GM23338 (cell line): ENCODE results near the gene ASTN1. TPM values are rescaled to one million over a fixed set of nuclear protein-coding genes. Genes with fewer than 3 reads are reported as not detected.

Source experiments
- ATAC-seq: fragments of 200-7000 bp; cut with Tn5 transposase; 3 replicates; pipeline ENCODE4 v1.9.1; 2020
- DNase-seq: peaks from one replicate; pipeline ENCODE4 v3.0.0-alpha.2; 2015; ENCODE audit warnings: low spot score
- H2AFZ ChIP-seq: fragments of 200-600 bp; sonication (generic); 2 replicates; pipeline ENCODE4 v1.8.0; 2016; ENCODE audit warnings: antibody characterized with exemption, mild to moderate bottlenecking, moderate library complexity
- H3F3A ChIP-seq: fragments of 200-600 bp; sonication (generic); replicated peaks from 2 replicates; pipeline ENCODE4 v1.8.0; 2017; ENCODE audit warnings: antibody characterized with exemption, mixed run types, low read depth
- H3K27ac ChIP-seq: fragments of 200-600 bp; sonication (generic); 2 replicates; pipeline ENCODE4 v1.6.1; 2016; ENCODE audit warnings: low read depth
- H3K27me3 ChIP-seq: fragments of 200-600 bp; sonication (generic); 2 replicates; pipeline ENCODE4 v1.8.0; 2016; ENCODE audit warnings: mild to moderate bottlenecking, mixed run types, moderate library complexity; ENCODE audit not compliant: insufficient read depth
- H3K36me3 ChIP-seq: fragments of 200-600 bp; sonication (generic); 2 replicates; pipeline ENCODE4 v1.8.0; 2016; ENCODE audit warnings: mild to moderate bottlenecking; ENCODE audit not compliant: insufficient read depth
- H3K4me1 ChIP-seq: fragments of 200-600 bp; sonication (generic); 2 replicates; pipeline ENCODE4 v1.8.0; 2016; ENCODE audit warnings: mild to moderate bottlenecking, moderate library complexity; ENCODE audit not compliant: insufficient read depth
- H3K4me2 ChIP-seq: fragments of 200-600 bp; sonication (generic); 2 replicates; pipeline ENCODE4 v1.7.1; 2017; ENCODE audit warnings: mixed run types
- H3K4me3 ChIP-seq: fragments of 200-600 bp; sonication (generic); 2 replicates; pipeline ENCODE4 v1.6.1; 2016; ENCODE audit warnings: mixed run types
- H3K79me2 ChIP-seq: fragments of 200-600 bp; sonication (generic); replicated peaks from 2 replicates; pipeline ENCODE4 v1.8.0; 2017; ENCODE audit warnings: mild to moderate bottlenecking; ENCODE audit not compliant: insufficient read depth
- H3K9me2 ChIP-seq: fragments of 200-600 bp; sonication (generic); 2 replicates; pipeline ENCODE4 v1.8.0; 2017; ENCODE audit not compliant: insufficient read depth
- H4K20me1 ChIP-seq: fragments of 200-600 bp; sonication (generic); replicated peaks from 2 replicates; pipeline ENCODE4 v1.8.0; 2017; ENCODE audit warnings: mild to moderate bottlenecking; ENCODE audit not compliant: insufficient read depth
- H3K27ac Mint-ChIP-seq: 2 replicates; pipeline ENCODE4 v1.8.0; 2020; ENCODE audit warnings: inconsistent platforms, mild to moderate bottlenecking, moderate library complexity, mixed read lengths
- H3K27me3 Mint-ChIP-seq: 3 replicates; pipeline ENCODE4 v1.8.0; 2022; ENCODE audit warnings: low read depth, mild to moderate bottlenecking, moderate library complexity, mixed read lengths, inconsistent platforms; ENCODE audit not compliant: insufficient read depth, poor library complexity
- H3K36me3 Mint-ChIP-seq: 3 replicates; pipeline ENCODE4 v1.8.0; 2021; ENCODE audit warnings: low read depth, mild to moderate bottlenecking, inconsistent platforms, moderate library complexity, mixed read lengths
- H3K4me1 Mint-ChIP-seq: 3 replicates; pipeline ENCODE4 v1.8.0; 2020; ENCODE audit warnings: mild to moderate bottlenecking, inconsistent platforms, mixed read lengths
- H3K4me3 Mint-ChIP-seq: 3 replicates; pipeline ENCODE4 v1.8.0; 2021; ENCODE audit warnings: moderate library complexity, mild to moderate bottlenecking, inconsistent platforms, mixed read lengths
- H3K9me3 Mint-ChIP-seq: 3 replicates; pipeline ENCODE4 v1.8.0; 2020; ENCODE audit warnings: moderate library complexity, mild to moderate bottlenecking, inconsistent platforms, mixed read lengths
- CREB1 ChIP-seq: fragments of 250-450 bp; sonication (Bioruptor Pico); IDR thresholded peaks from 2 replicates; pipeline ENCODE4 v1.5.0; 2020; ENCODE audit warnings: low read depth, mild to moderate bottlenecking, moderate library complexity
- ETS1 ChIP-seq: IDR thresholded peaks from 2 replicates; pipeline ENCODE4 v1.6.1; 2016; ENCODE audit warnings: antibody characterized with exemption
- EZH2phosphoT487 ChIP-seq: fragments of 200-600 bp; sonication (generic); IDR thresholded peaks from one replicate; pipeline ENCODE4 v1.8.1; 2018; ENCODE audit warnings: antibody characterized with exemption; ENCODE audit not compliant: unreplicated experiment
- JUNB ChIP-seq: IDR thresholded peaks from one replicate; pipeline ENCODE4 v1.6.1; 2016; ENCODE audit warnings: antibody characterized with exemption; ENCODE audit not compliant: unreplicated experiment
- NANOG ChIP-seq: IDR thresholded peaks from 2 replicates; pipeline ENCODE4 v1.6.1; 2016; ENCODE audit warnings: antibody characterized with exemption, borderline replicate concordance
- POLR2AphosphoS5 ChIP-seq: IDR thresholded peaks from 2 replicates; pipeline ENCODE4 v1.6.1; 2016; ENCODE audit warnings: antibody characterized with exemption, low read depth
- REST ChIP-seq: IDR thresholded peaks from one replicate; pipeline ENCODE4 v1.6.1; 2018; ENCODE audit warnings: antibody characterized with exemption; ENCODE audit not compliant: unreplicated experiment
- STAT1 ChIP-seq: IDR thresholded peaks from one replicate; pipeline ENCODE4 v1.6.1; 2016; ENCODE audit warnings: antibody characterized with exemption; ENCODE audit not compliant: unreplicated experiment
- ZNF114 ChIP-seq: fragments of 250-450 bp; sonication (Bioruptor Pico); IDR thresholded peaks from 2 replicates; pipeline ENCODE4 v1.5.0; 2020; ENCODE audit warnings: mild to moderate bottlenecking, moderate library complexity
- ZNF331 ChIP-seq: fragments of 250-450 bp; sonication (Bioruptor Pico); IDR thresholded peaks from 2 replicates; pipeline ENCODE4 v1.5.0; 2020; ENCODE audit warnings: low read depth, mild to moderate bottlenecking, moderate library complexity
- polyA plus RNA-seq: library from polyadenylated mRNA; unstranded; fragments of >200 nt; fragmentation: Nextera tagmentation; extraction: Ambion mirVana; gene quantifications from 2 replicates; pipeline ENCODE4 v1.2.1, GENCODE V29; 2016
- total RNA-seq: library from RNA; depleted of rRNA; stranded (reverse); fragments of >200 nt; shearing (Covaris generic); gene quantifications from 2 replicates; pipeline ENCODE4 v1.2.3, GENCODE V29; 2014
- TF ChIP-seq, protein P1 (sequence below), 2 experiments: fragments of 200-600 bp in 1 of 2; sonication (generic) in 1 of 2; conservative IDR thresholded peaks; 2 replicates each; pipeline versions ENCODE4 v1.5.1 to v1.6.1; 2016 to 2017; ENCODE audit warnings: antibody characterized with exemption in 2 of 2, low read depth in 2 of 2, mild to moderate bottlenecking in 2 of 2, moderate library complexity in 1 of 2
- TF ChIP-seq, protein P2 (sequence below): fragments of 250-450 bp; sonication (Bioruptor Pico); IDR thresholded peaks from 2 replicates; pipeline ENCODE4 v1.5.0; 2020; ENCODE audit warnings: mild to moderate bottlenecking, moderate library complexity

Gene ASTN1
- total and polyA plus RNA-seq, 2 experiments from 2014 or later: 2.0 to 5.2 TPM

- Histone ChIP-seq H3K4me3 (no peak overlapping the region), H3K27ac (no peak overlapping the region), H3K4me2 (no peak overlapping the region), H3K27me3 (no peaks in the 10 kb centered on the region), H3F3A (no peaks in the 10 kb centered on the region), H3K79me2 (no peaks in the 10 kb centered on the region), H3K9me2 (no peaks in the 10 kb centered on the region; the same call in 1 of the 2 replicates), H3K36me3 (no peaks in the 10 kb centered on the region), H4K20me1 (no peaks in the 10 kb centered on the region), H2AFZ (no peak overlapping the region), H3K4me1 (no peaks in the 10 kb centered on the region)
- Mint-ChIP-seq H3K4me3 (no peak overlapping the region), H3K9me3 (no peaks in the 10 kb centered on the region), H3K4me1 (peaks cover 4% of the 10 kb centered on the region; the same call in 1 of the 3 replicates), H3K27ac (no peak overlapping the region), H3K27me3 (peaks cover 2% of the 10 kb centered on the region), H3K36me3 (no peaks in the 10 kb centered on the region)
- no peak for DNase-seq
- ATAC-seq: no peak
- TF ChIP-seq NANOG: no peak
- TF ChIP-seq, protein P1, sequence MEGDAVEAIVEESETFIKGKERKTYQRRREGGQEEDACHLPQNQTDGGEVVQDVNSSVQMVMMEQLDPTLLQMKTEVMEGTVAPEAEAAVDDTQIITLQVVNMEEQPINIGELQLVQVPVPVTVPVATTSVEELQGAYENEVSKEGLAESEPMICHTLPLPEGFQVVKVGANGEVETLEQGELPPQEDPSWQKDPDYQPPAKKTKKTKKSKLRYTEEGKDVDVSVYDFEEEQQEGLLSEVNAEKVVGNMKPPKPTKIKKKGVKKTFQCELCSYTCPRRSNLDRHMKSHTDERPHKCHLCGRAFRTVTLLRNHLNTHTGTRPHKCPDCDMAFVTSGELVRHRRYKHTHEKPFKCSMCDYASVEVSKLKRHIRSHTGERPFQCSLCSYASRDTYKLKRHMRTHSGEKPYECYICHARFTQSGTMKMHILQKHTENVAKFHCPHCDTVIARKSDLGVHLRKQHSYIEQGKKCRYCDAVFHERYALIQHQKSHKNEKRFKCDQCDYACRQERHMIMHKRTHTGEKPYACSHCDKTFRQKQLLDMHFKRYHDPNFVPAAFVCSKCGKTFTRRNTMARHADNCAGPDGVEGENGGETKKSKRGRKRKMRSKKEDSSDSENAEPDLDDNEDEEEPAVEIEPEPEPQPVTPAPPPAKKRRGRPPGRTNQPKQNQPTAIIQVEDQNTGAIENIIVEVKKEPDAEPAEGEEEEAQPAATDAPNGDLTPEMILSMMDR (conservative IDR thresholded peaks at IDR 0.05; ENCODE audit: low read depth in 2 of 2): no peak
- no peak for TF ChIP-seq STAT1
- no peak for TF ChIP-seq JUNB
- TF ChIP-seq, protein P2, sequence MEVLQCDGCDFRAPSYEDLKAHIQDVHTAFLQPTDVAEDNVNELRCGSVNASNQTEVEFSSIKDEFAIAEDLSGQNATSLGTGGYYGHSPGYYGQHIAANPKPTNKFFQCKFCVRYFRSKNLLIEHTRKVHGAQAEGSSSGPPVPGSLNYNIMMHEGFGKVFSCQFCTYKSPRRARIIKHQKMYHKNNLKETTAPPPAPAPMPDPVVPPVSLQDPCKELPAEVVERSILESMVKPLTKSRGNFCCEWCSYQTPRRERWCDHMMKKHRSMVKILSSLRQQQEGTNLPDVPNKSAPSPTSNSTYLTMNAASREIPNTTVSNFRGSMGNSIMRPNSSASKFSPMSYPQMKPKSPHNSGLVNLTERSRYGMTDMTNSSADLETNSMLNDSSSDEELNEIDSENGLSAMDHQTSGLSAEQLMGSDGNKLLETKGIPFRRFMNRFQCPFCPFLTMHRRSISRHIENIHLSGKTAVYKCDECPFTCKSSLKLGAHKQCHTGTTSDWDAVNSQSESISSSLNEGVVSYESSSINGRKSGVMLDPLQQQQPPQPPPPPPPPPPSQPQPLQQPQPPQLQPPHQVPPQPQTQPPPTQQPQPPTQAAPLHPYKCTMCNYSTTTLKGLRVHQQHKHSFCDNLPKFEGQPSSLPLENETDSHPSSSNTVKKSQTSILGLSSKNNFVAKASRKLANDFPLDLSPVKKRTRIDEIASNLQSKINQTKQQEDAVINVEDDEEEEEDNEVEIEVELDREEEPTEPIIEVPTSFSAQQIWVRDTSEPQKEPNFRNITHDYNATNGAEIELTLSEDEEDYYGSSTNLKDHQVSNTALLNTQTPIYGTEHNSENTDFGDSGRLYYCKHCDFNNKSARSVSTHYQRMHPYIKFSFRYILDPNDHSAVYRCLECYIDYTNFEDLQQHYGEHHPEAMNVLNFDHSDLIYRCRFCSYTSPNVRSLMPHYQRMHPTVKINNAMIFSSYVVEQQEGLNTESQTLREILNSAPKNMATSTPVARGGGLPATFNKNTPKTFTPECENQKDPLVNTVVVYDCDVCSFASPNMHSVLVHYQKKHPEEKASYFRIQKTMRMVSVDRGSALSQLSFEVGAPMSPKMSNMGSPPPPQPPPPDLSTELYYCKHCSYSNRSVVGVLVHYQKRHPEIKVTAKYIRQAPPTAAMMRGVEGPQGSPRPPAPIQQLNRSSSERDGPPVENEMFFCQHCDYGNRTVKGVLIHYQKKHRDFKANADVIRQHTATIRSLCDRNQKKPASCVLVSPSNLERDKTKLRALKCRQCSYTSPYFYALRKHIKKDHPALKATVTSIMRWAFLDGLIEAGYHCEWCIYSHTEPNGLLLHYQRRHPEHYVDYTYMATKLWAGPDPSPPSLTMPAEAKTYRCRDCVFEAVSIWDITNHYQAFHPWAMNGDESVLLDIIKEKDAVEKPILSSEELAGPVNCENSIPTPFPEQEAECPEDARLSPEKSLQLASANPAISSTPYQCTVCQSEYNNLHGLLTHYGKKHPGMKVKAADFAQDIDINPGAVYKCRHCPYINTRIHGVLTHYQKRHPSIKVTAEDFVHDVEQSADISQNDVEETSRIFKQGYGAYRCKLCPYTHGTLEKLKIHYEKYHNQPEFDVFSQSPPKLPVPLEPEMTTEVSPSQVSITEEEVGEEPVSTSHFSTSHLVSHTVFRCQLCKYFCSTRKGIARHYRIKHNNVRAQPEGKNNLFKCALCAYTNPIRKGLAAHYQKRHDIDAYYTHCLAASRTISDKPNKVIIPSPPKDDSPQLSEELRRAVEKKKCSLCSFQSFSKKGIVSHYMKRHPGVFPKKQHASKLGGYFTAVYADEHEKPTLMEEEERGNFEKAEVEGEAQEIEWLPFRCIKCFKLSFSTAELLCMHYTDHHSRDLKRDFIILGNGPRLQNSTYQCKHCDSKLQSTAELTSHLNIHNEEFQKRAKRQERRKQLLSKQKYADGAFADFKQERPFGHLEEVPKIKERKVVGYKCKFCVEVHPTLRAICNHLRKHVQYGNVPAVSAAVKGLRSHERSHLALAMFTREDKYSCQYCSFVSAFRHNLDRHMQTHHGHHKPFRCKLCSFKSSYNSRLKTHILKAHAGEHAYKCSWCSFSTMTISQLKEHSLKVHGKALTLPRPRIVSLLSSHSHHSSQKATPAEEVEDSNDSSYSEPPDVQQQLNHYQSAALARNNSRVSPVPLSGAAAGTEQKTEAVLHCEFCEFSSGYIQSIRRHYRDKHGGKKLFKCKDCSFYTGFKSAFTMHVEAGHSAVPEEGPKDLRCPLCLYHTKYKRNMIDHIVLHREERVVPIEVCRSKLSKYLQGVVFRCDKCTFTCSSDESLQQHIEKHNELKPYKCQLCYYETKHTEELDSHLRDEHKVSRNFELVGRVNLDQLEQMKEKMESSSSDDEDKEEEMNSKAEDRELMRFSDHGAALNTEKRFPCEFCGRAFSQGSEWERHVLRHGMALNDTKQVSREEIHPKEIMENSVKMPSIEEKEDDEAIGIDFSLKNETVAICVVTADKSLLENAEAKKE (CRISPR knock-in tag): no peak
- no peak for TF ChIP-seq EZH2phosphoT487
- no peak for TF ChIP-seq POLR2AphosphoS5
- TF ChIP-seq ZNF331 (CRISPR knock-in tag): no peak
- no peak for TF ChIP-seq CREB1
- TF ChIP-seq ETS1: no peak
- no peak for TF ChIP-seq ZNF114 (CRISPR knock-in tag)
- no peak for TF ChIP-seq REST
These were observed 326.1 kb downstream of the ASTN1 start for GRCh38 chr1:176838276-176838995.
